ENCODE results near the gene APC.
A peak's percentile ranks its signal among the peaks of the same experiment; 100 is the strongest.
"Not testable (repeated sequence)": the region's sequence is repeated elsewhere in the genome, so short reads cannot be mapped to it uniquely, and the experiment has no call there.

APC gene

DNA sequence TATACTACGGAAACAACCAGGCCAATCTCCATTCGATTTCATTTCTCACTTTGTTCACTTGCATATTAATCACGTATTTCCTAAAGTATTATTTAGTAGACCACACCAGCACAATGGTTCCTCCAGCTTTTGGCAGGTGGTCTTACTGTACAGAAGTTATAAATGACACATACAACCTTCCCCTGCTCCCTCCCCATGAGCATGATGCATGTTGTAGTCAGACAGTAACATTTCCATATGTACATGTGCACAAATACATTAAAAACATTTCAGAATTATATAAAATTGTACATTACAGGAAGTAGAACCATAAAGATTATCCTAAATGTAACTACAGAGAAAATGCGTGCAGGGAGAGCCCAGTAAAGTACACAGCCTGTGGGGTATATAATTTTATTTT is 140.4 kb downstream of the APC start:
- H3K4me1 ChIP-seq (ENCODE audit: control insufficient read depth, insufficient read depth, low read length, poor library complexity, severe bottlenecking), result peaks cover 23% of the 10 kb centered on the region
- no peak for DNase-seq
- no peak overlapping the region for H3K4me3 ChIP-seq (ENCODE audit: insufficient read depth, low read depth, low read length, poor library complexity, severe bottlenecking)
- H3K27ac ChIP-seq (ENCODE audit: insufficient read depth, low read length, poor library complexity, severe bottlenecking), result peak overlapping the region; percentile 50
- H3K36me3 ChIP-seq (ENCODE audit: control insufficient read depth, insufficient read depth, low read length), result peaks cover 5% of the 10 kb centered on the region
- H3K27me3 ChIP-seq (replicated peaks; ENCODE audit: control insufficient read depth, insufficient read depth, low read length, poor library complexity, severe bottlenecking), result no peaks in the 10 kb centered on the region
- no peaks in the 10 kb centered on the region for H3K9me3 ChIP-seq (ENCODE audit: control insufficient read depth, low read length)

DNA sequence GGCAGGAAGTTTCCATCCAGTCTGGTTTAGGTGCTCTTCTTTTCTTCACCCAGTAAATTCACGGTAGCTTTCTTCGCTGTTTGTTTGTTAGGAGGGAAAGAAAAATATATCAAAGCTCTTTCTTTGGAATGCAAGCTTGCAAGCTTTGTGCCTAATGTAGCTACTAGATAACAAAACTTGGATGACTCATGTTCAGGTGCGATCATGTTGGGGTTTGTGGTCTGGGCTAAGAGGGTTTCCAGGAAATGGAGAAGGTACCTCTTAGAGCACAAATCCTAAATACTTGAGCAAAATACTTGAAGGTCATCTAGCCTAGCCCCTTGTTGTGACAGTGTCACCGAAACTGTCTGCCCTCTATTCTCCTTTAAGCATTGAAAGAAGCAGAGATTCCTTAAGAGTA is 141.1 kb downstream of the APC start:
- Histone ChIP-seq H3K27ac (ENCODE audit: insufficient read depth, low read length, poor library complexity, severe bottlenecking) (peak overlapping the region; percentile 50), H3K9me3 (ENCODE audit: control insufficient read depth, low read length) (no peaks in the 10 kb centered on the region), H3K27me3 (replicated peaks; ENCODE audit: control insufficient read depth, insufficient read depth, low read length, poor library complexity, severe bottlenecking) (no peaks in the 10 kb centered on the region), H3K4me3 (ENCODE audit: insufficient read depth, low read depth, low read length, poor library complexity, severe bottlenecking) (peak overlapping the region; percentile 8), H3K4me1 (ENCODE audit: control insufficient read depth, insufficient read depth, low read length, poor library complexity, severe bottlenecking) (peaks cover 20% of the 10 kb centered on the region), H3K36me3 (ENCODE audit: control insufficient read depth, insufficient read depth, low read length) (peaks cover 6% of the 10 kb centered on the region)
- peak; percentile 44 to 52 (median 50) for DNase-seq

DNA sequence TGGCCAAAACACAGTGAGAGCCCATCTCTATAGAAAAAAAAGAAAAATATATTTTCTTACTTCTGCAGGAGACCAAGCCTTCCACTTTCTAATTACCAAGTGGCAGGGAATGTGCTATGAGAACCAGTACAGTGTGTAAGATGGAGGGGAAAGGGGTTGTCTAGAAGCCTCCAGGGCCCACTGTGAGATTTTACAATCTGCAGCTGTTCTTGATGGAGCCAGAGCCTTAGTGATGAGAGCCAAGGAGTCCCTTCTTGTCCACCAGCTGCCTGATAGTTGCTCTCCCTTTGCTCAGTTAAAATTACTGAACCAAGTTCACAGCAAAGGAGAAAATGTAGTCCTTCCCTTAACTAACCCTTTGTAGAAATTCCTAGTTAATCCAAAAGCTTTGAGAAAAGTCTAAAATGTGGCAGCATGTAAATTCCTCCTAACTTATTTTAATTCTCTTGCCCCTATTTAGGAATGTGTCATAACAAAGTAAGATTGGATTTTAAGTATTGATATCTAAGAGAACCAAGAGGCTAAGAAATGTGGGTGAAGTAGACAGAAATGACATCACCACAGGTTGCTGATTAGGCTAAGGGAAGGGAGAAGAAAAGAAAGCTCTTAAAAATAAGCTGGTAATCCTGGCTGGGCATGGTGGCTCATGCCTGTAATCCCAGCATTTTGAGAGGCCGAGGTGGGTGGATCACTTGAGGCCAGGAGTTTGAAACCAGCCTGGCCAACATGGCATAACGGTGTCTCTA is 142.7 kb downstream of the APC start:
- no peak for DNase-seq
- peaks cover 21% of the 10 kb centered on the region for H3K36me3 ChIP-seq (ENCODE audit: control insufficient read depth, insufficient read depth, low read length)
- peaks cover 17% of the 10 kb centered on the region for H3K4me1 ChIP-seq (ENCODE audit: control insufficient read depth, insufficient read depth, low read length, poor library complexity, severe bottlenecking)
- H3K27ac ChIP-seq (ENCODE audit: insufficient read depth, low read length, poor library complexity, severe bottlenecking), result peak overlapping the region; percentile 44
- no peaks in the 10 kb centered on the region for H3K9me3 ChIP-seq (ENCODE audit: control insufficient read depth, low read length)
- H3K27me3 ChIP-seq (replicated peaks; ENCODE audit: control insufficient read depth, insufficient read depth, low read length, poor library complexity, severe bottlenecking), result no peaks in the 10 kb centered on the region
- no peak overlapping the region for H3K4me3 ChIP-seq (ENCODE audit: insufficient read depth, low read depth, low read length, poor library complexity, severe bottlenecking)

DNA sequence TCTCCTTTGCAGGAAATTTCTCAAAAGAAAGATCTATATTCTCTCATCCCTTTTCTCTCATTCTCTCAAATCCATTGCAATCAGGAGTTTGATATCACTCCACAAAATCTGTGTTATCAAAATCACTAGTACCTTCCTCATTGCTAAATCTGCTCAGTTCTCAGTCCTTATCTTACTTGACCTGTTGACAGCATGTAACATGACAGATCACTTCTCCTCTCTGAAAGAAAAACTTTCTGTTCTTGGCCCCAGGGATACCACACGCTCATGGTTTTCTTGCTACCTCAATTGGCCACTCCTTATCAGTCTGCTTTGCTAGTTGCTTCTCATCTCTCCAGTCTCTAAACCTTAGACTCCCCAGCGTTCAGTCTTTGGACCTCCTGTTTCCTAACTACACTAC is 145.5 kb downstream of the APC start:
- no peaks in the 10 kb centered on the region for H3K9me3 ChIP-seq (ENCODE audit: control insufficient read depth, low read length)
- no peak overlapping the region for H3K27ac ChIP-seq (ENCODE audit: insufficient read depth, low read length, poor library complexity, severe bottlenecking)
- H3K4me1 ChIP-seq (ENCODE audit: control insufficient read depth, insufficient read depth, low read length, poor library complexity, severe bottlenecking), result peaks cover 30% of the 10 kb centered on the region
- no peak overlapping the region for H3K4me3 ChIP-seq (ENCODE audit: insufficient read depth, low read depth, low read length, poor library complexity, severe bottlenecking)
- no peak for DNase-seq
- H3K27me3 ChIP-seq (replicated peaks; ENCODE audit: control insufficient read depth, insufficient read depth, low read length, poor library complexity, severe bottlenecking), result no peaks in the 10 kb centered on the region
- peaks cover 29% of the 10 kb centered on the region for H3K36me3 ChIP-seq (ENCODE audit: control insufficient read depth, insufficient read depth, low read length)

DNA sequence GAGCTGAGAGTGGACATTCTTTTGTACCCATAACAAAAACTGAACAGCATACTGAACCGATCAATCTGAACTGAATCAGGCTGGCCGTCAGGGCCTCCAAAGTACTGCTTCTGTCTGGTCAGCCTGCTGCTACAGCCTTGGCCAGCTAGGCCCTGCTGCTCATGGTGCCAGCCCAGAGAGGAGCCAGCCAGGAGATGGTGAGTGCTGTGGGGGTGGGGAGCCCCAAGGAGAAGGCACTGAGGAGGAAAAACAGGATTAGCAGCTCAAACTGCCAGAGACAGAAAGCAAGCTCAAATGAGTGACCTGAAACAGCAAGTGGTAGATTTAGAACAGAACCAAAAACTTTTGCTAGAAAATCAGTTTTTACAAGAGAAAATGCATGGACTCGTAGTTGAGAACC is 147.3 kb downstream of the APC start:
- Histone ChIP-seq H3K4me3 (ENCODE audit: insufficient read depth, low read depth, low read length, poor library complexity, severe bottlenecking) (no peak overlapping the region), H3K4me1 (ENCODE audit: control insufficient read depth, insufficient read depth, low read length, poor library complexity, severe bottlenecking) (peaks cover 23% of the 10 kb centered on the region), H3K27ac (ENCODE audit: insufficient read depth, low read length, poor library complexity, severe bottlenecking) (peak overlapping the region; percentile 43), H3K9me3 (ENCODE audit: control insufficient read depth, low read length) (no peaks in the 10 kb centered on the region), H3K27me3 (replicated peaks; ENCODE audit: control insufficient read depth, insufficient read depth, low read length, poor library complexity, severe bottlenecking) (no peaks in the 10 kb centered on the region), H3K36me3 (ENCODE audit: control insufficient read depth, insufficient read depth, low read length) (peaks cover 29% of the 10 kb centered on the region)
- DNase-seq, result no peak

DNA sequence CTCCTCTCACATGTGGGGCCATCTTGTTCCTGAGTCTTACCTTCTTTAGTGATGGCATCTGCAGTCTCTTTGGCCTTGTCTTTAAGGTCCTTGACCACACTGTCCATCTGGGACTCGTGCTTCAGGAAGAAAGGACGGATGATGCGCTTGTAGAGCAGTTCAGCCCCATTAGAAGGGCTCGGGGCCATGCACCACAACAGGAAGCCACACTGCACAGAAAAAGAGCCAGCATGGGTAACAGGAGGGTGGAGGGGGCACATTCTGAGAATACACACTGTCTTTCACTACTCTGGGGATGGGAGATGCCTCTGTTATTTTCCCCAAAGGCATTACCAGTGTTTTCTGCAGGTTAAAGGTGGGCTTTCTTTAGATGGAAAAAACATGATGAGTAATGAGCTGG is 149.3 kb downstream of the APC start:
- Histone ChIP-seq H3K36me3 (ENCODE audit: control insufficient read depth, insufficient read depth, low read length) (peaks cover 24% of the 10 kb centered on the region), H3K27me3 (replicated peaks; ENCODE audit: control insufficient read depth, insufficient read depth, low read length, poor library complexity, severe bottlenecking) (no peaks in the 10 kb centered on the region), H3K27ac (ENCODE audit: insufficient read depth, low read length, poor library complexity, severe bottlenecking) (peak overlapping the region; percentile 26), H3K9me3 (ENCODE audit: control insufficient read depth, low read length) (no peaks in the 10 kb centered on the region), H3K4me3 (ENCODE audit: insufficient read depth, low read depth, low read length, poor library complexity, severe bottlenecking) (no peak overlapping the region), H3K4me1 (ENCODE audit: control insufficient read depth, insufficient read depth, low read length, poor library complexity, severe bottlenecking) (peaks cover 19% of the 10 kb centered on the region)
- DNase-seq, result no peak

DNA sequence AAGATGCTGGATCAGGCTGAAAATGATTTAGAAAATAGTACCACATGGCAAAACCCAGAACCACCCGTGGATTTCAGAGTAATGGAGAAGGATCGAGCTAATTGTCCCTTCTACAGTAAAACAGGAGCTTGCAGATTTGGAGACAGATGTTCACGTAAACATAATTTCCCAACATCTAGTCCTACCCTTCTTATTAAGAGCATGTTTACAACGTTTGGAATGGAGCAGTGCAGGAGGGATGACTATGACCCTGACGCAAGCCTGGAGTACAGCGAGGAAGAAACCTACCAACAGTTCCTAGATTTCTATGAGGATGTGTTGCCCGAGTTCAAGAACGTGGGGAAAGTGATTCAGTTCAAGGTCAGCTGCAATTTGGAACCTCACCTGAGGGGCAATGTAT is 154.4 kb downstream of the APC start:
- H3K36me3 ChIP-seq (ENCODE audit: control insufficient read depth, insufficient read depth, low read length); H3K27me3 ChIP-seq (replicated peaks; ENCODE audit: control insufficient read depth, insufficient read depth, low read length, poor library complexity, severe bottlenecking); H3K4me3 ChIP-seq (ENCODE audit: insufficient read depth, low read depth, low read length, poor library complexity, severe bottlenecking); DNase-seq; H3K9me3 ChIP-seq (ENCODE audit: control insufficient read depth, low read length); H3K27ac ChIP-seq (ENCODE audit: insufficient read depth, low read length, poor library complexity, severe bottlenecking): not testable (repeated sequence)
- peaks cover 14% of the 10 kb centered on the region for H3K4me1 ChIP-seq (ENCODE audit: control insufficient read depth, insufficient read depth, low read length, poor library complexity, severe bottlenecking)

DNA sequence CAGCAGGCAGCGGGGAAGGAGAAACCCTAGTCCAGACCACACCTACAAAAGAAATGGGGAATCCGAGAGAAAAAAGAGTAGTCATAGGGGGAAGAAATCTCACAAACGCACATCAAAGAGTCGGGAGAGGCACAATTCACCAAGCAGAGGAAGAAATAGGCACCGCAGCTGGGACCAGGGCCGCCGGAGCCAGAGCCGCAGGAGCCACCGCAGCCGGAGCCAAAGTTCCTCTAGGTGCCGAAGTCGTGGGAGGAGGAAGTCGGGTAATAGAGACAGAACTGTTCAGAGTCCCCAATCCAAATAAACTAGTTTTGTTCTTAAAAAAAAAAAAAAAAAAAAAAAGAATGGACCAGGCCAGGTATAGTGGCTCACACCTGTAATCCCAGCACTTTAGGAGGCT is 155.1 kb downstream of the APC start:
- H3K27ac ChIP-seq (ENCODE audit: insufficient read depth, low read length, poor library complexity, severe bottlenecking), result no peak overlapping the region
- peaks cover 11% of the 10 kb centered on the region for H3K36me3 ChIP-seq (ENCODE audit: control insufficient read depth, insufficient read depth, low read length)
- H3K4me1 ChIP-seq (ENCODE audit: control insufficient read depth, insufficient read depth, low read length, poor library complexity, severe bottlenecking), result peaks cover 7% of the 10 kb centered on the region
- H3K27me3 ChIP-seq (replicated peaks; ENCODE audit: control insufficient read depth, insufficient read depth, low read length, poor library complexity, severe bottlenecking), result no peaks in the 10 kb centered on the region
- DNase-seq, result no peak
- no peak overlapping the region for H3K4me3 ChIP-seq (ENCODE audit: insufficient read depth, low read depth, low read length, poor library complexity, severe bottlenecking)
- H3K9me3 ChIP-seq (ENCODE audit: control insufficient read depth, low read length), result no peaks in the 10 kb centered on the region

DNA sequence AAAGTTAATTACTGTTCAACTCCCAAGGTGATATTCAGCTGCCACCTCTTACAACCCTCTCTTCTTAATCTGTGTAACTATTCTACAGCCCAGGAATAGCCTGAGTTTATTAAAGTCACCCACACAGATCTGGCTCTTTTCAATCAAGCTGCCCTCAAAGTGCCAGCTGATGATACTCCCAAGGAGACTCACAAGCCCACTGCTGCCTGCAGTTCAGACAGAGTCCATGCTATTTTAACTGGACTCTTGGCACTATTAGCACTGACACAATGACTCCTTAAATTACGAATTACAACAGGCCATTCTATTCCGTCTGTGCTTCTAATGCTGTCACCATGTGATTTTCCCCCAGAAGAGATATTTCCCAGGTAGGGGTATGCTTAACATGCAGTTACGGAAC is 158.0 kb downstream of the APC start:
- no peak overlapping the region for H3K4me3 ChIP-seq (ENCODE audit: insufficient read depth, low read depth, low read length, poor library complexity, severe bottlenecking)
- H3K27me3 ChIP-seq (replicated peaks; ENCODE audit: control insufficient read depth, insufficient read depth, low read length, poor library complexity, severe bottlenecking), result no peaks in the 10 kb centered on the region
- H3K36me3 ChIP-seq (ENCODE audit: control insufficient read depth, insufficient read depth, low read length), result peaks cover 15% of the 10 kb centered on the region
- H3K4me1 ChIP-seq (ENCODE audit: control insufficient read depth, insufficient read depth, low read length, poor library complexity, severe bottlenecking), result no peaks in the 10 kb centered on the region
- no peak for DNase-seq
- no peak overlapping the region for H3K27ac ChIP-seq (ENCODE audit: insufficient read depth, low read length, poor library complexity, severe bottlenecking)
- no peaks in the 10 kb centered on the region for H3K9me3 ChIP-seq (ENCODE audit: control insufficient read depth, low read length)
